HG03521 (cell line): Measurements from ENCODE around the gene GFPT2.

Source experiments
- ATAC-seq: cut with Tn5 transposase; IDR thresholded peaks from one replicate; pipeline ENCODE4 v1.9.1; 2021; ENCODE audit warnings: mild to moderate bottlenecking, moderate library complexity; ENCODE audit not compliant: unreplicated experiment

GFPT2 gene

DNA sequence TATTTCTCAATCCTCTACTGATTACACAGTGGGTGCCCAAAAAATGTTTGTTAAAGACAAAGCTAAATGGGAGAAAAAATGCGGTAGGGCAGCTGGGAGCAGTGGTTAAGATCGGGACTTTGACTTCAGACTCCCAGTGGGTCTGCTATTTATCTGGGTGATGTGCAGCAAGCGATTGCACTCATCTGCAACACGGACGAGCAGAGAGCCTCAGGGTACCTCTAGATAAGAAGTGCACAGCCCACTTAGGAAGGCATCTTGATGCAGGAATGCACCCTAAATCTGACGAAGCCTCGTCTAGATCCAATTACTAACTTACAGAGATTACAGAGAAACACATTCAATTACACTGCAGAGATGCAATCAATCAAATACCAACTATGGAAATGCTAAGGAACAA is 65.3 kb downstream of the GFPT2 start:
- no peak for ATAC-seq

GRCh38 chr5:180287404-180287803 is 65.7 kb downstream of the GFPT2 start:
- ATAC-seq: no peak

GRCh38 chr5:180284149-180284548 is 69.0 kb downstream of the GFPT2 start:
- ATAC-seq: no peak

- ATAC-seq: no peak
Observed at GRCh38 chr5:180283026-180283615, 70.0 kb downstream of the GFPT2 start.

DNA sequence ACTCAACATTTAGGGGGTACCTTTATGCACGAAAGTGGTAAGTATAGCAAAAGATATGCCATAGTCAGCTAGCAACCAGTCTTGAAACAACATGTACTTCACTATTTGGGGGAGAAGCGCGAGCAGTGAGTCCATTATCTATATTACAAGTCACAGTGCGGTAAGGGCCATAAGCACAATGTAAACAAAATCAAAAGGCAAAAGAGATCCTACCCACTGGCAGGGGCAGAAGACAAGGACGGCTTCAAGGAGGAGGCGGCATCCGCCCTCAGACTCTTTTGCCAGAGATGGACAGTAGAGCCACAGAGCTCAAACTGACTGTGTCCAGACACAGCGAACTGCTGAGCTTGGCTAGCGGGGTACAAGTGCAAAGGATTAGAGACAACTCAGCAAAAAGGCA is 70.9 kb downstream of the GFPT2 start:
- no peak for ATAC-seq

DNA sequence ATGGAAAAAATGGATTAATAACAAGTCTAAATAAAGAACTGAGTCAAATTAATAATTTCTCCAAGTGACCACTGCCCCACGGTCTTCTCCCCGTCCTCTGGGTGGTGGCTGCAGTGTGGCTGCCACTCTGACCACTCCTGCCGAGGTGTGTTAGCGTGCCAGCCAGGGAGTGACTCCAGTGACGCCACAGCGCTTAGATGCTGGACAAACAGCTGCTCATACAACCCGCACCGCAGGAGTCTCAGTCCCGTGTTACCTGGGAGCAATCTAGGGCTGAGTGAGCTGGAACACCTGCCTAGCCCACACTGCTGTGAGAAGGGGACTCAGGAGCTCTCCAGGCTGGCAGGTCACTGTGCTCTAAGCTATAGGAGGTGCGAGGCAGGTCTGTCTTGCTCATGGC is 71.4 kb downstream of the GFPT2 start:
- no peak for ATAC-seq

DNA sequence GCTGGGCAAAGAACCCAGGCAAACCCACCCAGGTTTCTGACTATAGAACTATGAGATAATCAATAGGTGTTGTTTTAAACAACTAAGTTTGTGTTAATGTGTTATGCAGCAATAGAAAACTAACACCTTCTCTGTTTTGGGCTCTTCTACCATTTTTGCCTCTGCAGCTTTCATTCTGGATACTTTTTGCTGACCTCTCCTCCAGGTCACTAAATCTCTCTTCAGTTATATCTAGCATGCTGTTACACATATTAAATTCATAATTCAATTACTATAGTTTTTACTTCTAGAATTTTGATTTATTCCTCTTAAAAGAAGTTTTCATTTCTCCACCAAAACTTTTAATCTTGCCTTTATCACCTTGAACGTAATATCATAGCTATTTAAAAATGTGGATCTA is 78.4 kb downstream of the GFPT2 start:
- no peak for ATAC-seq

DNA sequence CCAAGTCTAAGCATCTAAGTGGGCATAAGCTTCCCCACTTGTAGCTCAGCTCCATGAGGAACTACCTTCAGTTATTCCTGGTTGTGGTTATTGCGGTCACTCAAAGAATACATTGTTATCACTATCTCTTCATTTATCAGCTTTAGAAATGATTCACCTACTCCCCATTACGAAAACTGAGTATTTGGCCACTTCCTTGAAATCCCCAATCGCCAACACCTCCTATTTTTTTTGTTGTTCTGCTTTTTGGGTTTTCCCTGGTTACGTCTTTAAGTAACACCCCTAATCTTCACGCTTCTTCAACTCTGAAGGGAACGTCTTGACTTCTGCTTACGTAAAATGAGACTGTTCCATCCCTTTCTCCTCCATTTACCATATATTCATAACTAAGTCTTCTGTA is 81.9 kb downstream of the GFPT2 start:
- no peak for ATAC-seq

- ATAC-seq: no peak
Observed at GRCh38 chr5:180259260-180259611, 93.9 kb downstream of the GFPT2 start.

DNA sequence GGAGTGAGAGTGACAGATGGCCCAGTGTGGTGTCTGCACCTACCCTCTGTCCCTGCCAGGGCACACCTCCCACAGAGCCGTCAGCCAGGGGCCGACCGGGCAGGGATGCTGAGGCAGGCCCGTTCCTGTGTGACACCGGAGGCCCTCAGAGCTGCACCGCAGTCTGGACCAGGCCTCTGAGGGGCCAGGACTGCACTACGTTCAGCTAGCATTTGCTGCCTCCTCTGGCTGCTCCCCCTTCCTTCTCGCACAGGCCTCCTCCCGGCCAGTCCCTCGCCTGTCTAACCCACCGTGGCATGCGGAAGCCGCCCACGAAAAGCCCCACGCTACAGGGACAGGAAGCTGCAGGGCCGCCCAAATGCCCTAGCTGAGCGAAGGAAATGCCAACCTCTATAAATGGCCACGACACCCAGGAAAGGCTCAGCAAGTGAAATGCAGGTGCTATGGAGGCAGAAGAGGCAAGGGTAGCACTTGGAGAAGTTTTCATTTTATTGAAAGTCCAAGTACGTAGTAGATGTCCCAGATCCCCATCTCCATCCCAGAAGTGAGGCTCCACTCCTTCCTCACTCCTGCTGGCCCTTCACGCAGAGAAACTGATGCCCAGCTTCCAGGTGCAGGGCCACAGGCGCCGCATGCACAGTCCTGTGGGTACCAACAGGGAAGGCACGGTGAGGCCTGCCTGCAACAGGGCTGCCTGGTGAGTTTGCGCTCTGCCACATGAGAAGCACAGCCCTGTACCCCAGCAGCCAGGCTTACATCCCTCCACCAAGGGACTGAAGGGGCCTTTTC is 99.9 kb downstream of the GFPT2 start:
- no peak for ATAC-seq

- no peak for ATAC-seq
Observed at GRCh38 chr5:180251887-180252286, 101.2 kb downstream of the GFPT2 start.

- no peak for ATAC-seq
Observed at GRCh38 chr5:180251141-180251540, 102.0 kb downstream of the GFPT2 start.
